DOHH2 (cell line): Measurements from ENCODE around the gene GZMM.

ENCODE experiments used
- H3F3A ChIP-seq: fragments of 200-600 bp; sonication (generic), shearing (Covaris generic); 2 replicates; pipeline ENCODE4 v1.6.0; 2016; ENCODE audit warnings: antibody characterized with exemption, mild to moderate bottlenecking; ENCODE audit not compliant: control insufficient read depth, insufficient read depth
- H3K27ac ChIP-seq: fragments of 200-600 bp; sonication (generic); 2 replicates; pipeline ENCODE4 v1.5.1; 2014; ENCODE audit warnings: low read depth, mild to moderate bottlenecking, low read length, moderate library complexity
- H3K27me3 ChIP-seq: fragments of 200-600 bp; sonication (generic); 2 replicates; pipeline ENCODE4 v1.6.1; 2014; ENCODE audit warnings: mild to moderate bottlenecking, low read length, mixed read lengths; ENCODE audit not compliant: control insufficient read depth
- H3K36me3 ChIP-seq: fragments of 200-600 bp; sonication (generic); 2 replicates; pipeline ENCODE4 v1.6.1; 2014; ENCODE audit warnings: mild to moderate bottlenecking, low read length, moderate library complexity, mixed read lengths; ENCODE audit not compliant: control insufficient read depth
- H3K4me1 ChIP-seq: fragments of 200-600 bp; sonication (generic); 2 replicates; pipeline ENCODE4 v1.6.1; 2014; ENCODE audit warnings: mild to moderate bottlenecking, low read length, mixed read lengths; ENCODE audit not compliant: control insufficient read depth
- H3K4me2 ChIP-seq: fragments of 200-600 bp; sonication (generic); 2 replicates; pipeline ENCODE4 v1.6.0; 2014; ENCODE audit warnings: mild to moderate bottlenecking, low read length, moderate library complexity
- H3K4me3 ChIP-seq: fragments of 200-600 bp; sonication (generic); 2 replicates; pipeline ENCODE4 v1.5.1; 2014; ENCODE audit warnings: mild to moderate bottlenecking, low read length, mixed read lengths
- H3K79me2 ChIP-seq: fragments of 200-600 bp; sonication (generic); 2 replicates; pipeline ENCODE4 v1.6.1; 2014; ENCODE audit warnings: mild to moderate bottlenecking, low read length, mixed read lengths; ENCODE audit not compliant: control insufficient read depth
- H3K9me2 ChIP-seq: fragments of 200-600 bp; sonication (generic); replicated peaks from 2 replicates; pipeline ENCODE4 v1.6.1; 2014; ENCODE audit warnings: mild to moderate bottlenecking, low read length, mixed read lengths; ENCODE audit not compliant: control insufficient read depth
- H3K9me3 ChIP-seq: fragments of 200-600 bp; sonication (generic); 2 replicates; pipeline ENCODE4 v1.6.1; 2014; ENCODE audit warnings: antibody characterized with exemption, low read length, mixed read lengths; ENCODE audit not compliant: control insufficient read depth, insufficient read depth
- H4K20me1 ChIP-seq: fragments of 200-600 bp; sonication (generic); 2 replicates; pipeline ENCODE4 v1.6.0; 2014; ENCODE audit warnings: low read depth, mild to moderate bottlenecking, antibody characterized with exemption, low read length, moderate library complexity; ENCODE audit not compliant: control insufficient read depth, insufficient read depth
- EZH2phosphoT487 ChIP-seq: fragments of 200-600 bp; sonication (generic); IDR thresholded peaks from 2 replicates; pipeline ENCODE4 v1.6.1; 2017; ENCODE audit warnings: borderline replicate concordance, mild to moderate bottlenecking, antibody characterized with exemption, low read length, moderate library complexity, mixed read lengths
- TF ChIP-seq, protein P1 (sequence below): fragments of 200-600 bp; sonication (generic); IDR thresholded peaks from one replicate; pipeline ENCODE4 v1.5.1; 2014; ENCODE audit warnings: antibody characterized with exemption, mild to moderate bottlenecking, low read depth, low read length; ENCODE audit not compliant: poor library complexity, severe bottlenecking

The GZMM gene

DNA sequence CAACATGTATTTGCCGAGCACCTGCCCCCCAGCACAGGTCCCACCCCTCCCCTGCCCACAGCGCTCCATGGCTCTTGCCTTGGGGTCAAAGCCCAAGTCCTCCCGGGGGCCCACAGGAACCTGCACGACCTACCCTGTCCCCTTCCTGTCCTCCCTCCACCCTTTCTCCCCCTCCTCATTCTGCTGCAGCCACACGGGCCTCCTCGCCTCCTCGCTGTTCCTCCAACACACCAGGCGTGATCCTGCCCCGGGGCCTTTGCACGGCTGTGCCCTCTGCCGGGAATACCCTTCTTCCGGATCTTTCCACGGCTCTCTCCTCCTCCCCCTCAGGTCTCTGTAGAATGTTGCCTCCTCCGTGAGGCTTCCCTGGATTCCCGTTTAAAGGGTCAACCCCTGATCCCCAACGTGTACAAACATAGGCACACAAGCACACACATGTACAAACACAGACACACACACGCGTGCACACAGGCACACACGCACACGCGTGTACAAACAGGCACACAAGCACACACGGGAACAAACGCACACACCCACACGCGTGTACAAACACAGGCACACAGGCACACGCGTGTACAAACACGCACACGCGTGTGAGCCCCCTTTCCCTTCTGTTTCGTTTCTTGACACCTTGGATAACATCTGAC, 44.8 kb upstream of the GZMM start:
- Histone ChIP-seq H3K4me2 (no peak overlapping the region), H3K27me3 (peaks cover 8% of the 10 kb centered on the region)

DNA sequence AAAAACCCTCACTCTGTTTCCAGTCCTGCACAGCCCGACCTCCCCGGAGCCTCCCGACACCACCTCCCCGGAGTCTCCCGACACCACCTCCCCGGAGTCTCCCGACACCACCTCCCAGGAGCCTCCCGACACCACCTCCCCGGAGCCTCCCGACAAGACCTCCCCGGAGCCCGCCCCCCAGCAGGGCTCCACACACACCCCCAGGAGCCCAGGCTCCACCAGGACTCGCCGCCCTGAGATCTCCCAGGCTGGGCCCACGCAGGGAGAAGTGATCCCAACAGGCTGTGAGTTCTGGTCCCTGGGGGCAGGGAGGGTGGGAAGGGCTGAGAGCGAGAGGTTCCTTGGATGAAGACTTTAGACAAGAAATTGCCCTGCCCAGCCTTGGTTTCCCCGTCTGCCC, 42.2 kb upstream of the GZMM start:
- no peaks in the 10 kb centered on the region for H3F3A ChIP-seq
- TF ChIP-seq EZH2phosphoT487: no peak
- H3K9me3 ChIP-seq: no peaks in the 10 kb centered on the region
- no peak overlapping the region for H3K4me3 ChIP-seq
- peaks cover 18% of the 10 kb centered on the region for H3K4me1 ChIP-seq
- no peak overlapping the region for H3K27ac ChIP-seq
- no peaks in the 10 kb centered on the region for H3K36me3 ChIP-seq
- H3K27me3 ChIP-seq: peaks cover 8% of the 10 kb centered on the region
- H3K79me2 ChIP-seq: no peaks in the 10 kb centered on the region
- H4K20me1 ChIP-seq: no peaks in the 10 kb centered on the region
- no peaks in the 10 kb centered on the region for H3K9me2 ChIP-seq
- no peak overlapping the region for H3K4me2 ChIP-seq

More for the DNA sequence above, 44.8 kb upstream of the GZMM start:
- Histone ChIP-seq H3K36me3 (no peaks in the 10 kb centered on the region), H4K20me1 (no peaks in the 10 kb centered on the region), H3F3A (no peaks in the 10 kb centered on the region), H3K9me2 (no peaks in the 10 kb centered on the region), H3K9me3 (no peaks in the 10 kb centered on the region), H3K79me2 (no peaks in the 10 kb centered on the region), H3K27ac (no peak overlapping the region), H3K4me1 (peaks cover 11% of the 10 kb centered on the region), H3K4me3 (no peak overlapping the region)
- no peak for TF ChIP-seq EZH2phosphoT487
- TF ChIP-seq, protein P1, sequence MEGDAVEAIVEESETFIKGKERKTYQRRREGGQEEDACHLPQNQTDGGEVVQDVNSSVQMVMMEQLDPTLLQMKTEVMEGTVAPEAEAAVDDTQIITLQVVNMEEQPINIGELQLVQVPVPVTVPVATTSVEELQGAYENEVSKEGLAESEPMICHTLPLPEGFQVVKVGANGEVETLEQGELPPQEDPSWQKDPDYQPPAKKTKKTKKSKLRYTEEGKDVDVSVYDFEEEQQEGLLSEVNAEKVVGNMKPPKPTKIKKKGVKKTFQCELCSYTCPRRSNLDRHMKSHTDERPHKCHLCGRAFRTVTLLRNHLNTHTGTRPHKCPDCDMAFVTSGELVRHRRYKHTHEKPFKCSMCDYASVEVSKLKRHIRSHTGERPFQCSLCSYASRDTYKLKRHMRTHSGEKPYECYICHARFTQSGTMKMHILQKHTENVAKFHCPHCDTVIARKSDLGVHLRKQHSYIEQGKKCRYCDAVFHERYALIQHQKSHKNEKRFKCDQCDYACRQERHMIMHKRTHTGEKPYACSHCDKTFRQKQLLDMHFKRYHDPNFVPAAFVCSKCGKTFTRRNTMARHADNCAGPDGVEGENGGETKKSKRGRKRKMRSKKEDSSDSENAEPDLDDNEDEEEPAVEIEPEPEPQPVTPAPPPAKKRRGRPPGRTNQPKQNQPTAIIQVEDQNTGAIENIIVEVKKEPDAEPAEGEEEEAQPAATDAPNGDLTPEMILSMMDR: no peak

DNA sequence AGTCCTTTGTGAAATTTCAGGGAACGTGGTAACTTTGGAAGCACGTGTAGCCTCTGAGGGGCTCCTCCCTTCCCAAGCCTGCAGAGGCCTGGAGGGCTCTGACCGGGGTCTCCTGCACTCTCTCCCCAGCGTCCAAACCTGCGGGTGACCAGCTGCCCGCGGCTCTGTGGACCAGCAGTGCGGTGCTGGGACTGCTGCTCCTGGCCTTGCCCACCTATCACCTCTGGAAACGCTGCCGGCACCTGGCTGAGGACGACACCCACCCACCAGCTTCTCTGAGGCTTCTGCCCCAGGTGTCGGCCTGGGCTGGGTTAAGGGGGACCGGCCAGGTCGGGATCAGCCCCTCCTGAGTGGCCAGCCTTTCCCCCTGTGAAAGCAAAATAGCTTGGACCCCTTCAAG, 39.2 kb upstream of the GZMM start:
- Histone ChIP-seq H3K4me2 (no peak overlapping the region), H3K27ac (no peak overlapping the region), H3K4me3 (no peak overlapping the region), H3K9me2 (no peaks in the 10 kb centered on the region), H3K79me2 (peaks cover 17% of the 10 kb centered on the region), H4K20me1 (no peaks in the 10 kb centered on the region), H3K9me3 (no peaks in the 10 kb centered on the region), H3K36me3 (peaks cover 4% of the 10 kb centered on the region; the same call in 1 of the 2 replicates), H3K27me3 (no peaks in the 10 kb centered on the region), H3F3A (no peaks in the 10 kb centered on the region), H3K4me1 (peaks cover 25% of the 10 kb centered on the region)
- TF ChIP-seq EZH2phosphoT487: no peak
- TF ChIP-seq, protein P1: no peak
